ENCODE measurements around the gene HARS1.
A peak's percentile ranks its signal among the peaks of the same experiment; 100 is the strongest.
"Not testable (repeated sequence)": the region's sequence is repeated elsewhere in the genome, so short reads cannot be mapped to it uniquely, and the experiment has no call there.

HARS1 gene

GRCh38 chr5:140690941-140691924, at the start of gene HARS1, which contains the start of gene HARS2:
TSS of gene HARS1 (minus strand) at chr5:140691370. CDS start at chr5:140691304, 66 bp downstream.
TSS of gene HARS2 (plus strand) at chr5:140691455. CDS start at chr5:140691649, 194 bp downstream.
- DNase-seq, result peak; percentile 89

- DNase-seq, result no peak
These were observed 46.3 kb upstream of the HARS1 start for GRCh38 chr5:140737486-140737885.

GRCh38 chr5:140734354-140734753, 43.2 kb upstream of the HARS1 start:
- DNase-seq, result no peak

- no peak for DNase-seq
These were observed 41.9 kb upstream of the HARS1 start for GRCh38 chr5:140733098-140733497.

GRCh38 chr5:140725799-140726471, 34.8 kb upstream of the HARS1 start:
- DNase-seq, result peak; percentile 59

- not testable (repeated sequence) for DNase-seq
These were observed 30.2 kb upstream of the HARS1 start for GRCh38 chr5:140721395-140721794.

- not testable (repeated sequence) for DNase-seq
These were observed 29.6 kb upstream of the HARS1 start for GRCh38 chr5:140720738-140721137.

GRCh38 chr5:140718266-140718592, 27.1 kb upstream of the HARS1 start:
- DNase-seq, result no peak

GRCh38 chr5:140716238-140716637, 25.1 kb upstream of the HARS1 start:
- not testable (repeated sequence) for DNase-seq

- DNase-seq, result no peak
These were observed 22.5 kb upstream of the HARS1 start for GRCh38 chr5:140713562-140714094.

- DNase-seq, result no peak
These were observed 20.6 kb upstream of the HARS1 start for GRCh38 chr5:140711794-140712193.

GRCh38 chr5:140710899-140711552, 19.9 kb upstream of the HARS1 start:
- peak; percentile 97 for DNase-seq

- DNase-seq, result not testable (repeated sequence)
These were observed 17.6 kb upstream of the HARS1 start for GRCh38 chr5:140708787-140709186.

- DNase-seq, result no peak
These were observed 16.6 kb upstream of the HARS1 start for GRCh38 chr5:140707812-140708211.

- DNase-seq, result peak; percentile 97
These were observed 9.3 kb upstream of the HARS1 start, which contains the start of gene ZMAT2 for GRCh38 chr5:140700177-140701144. TSS of gene ZMAT2 (plus strand) at chr5:140700447. CDS start at chr5:140700461, 14 bp downstream.

GRCh38 chr5:140696891-140697492, 5.8 kb upstream of the HARS1 start:
- no peak for DNase-seq

GRCh38 chr5:140694276-140694675, 3.1 kb upstream of the HARS1 start:
- DNase-seq, result no peak

GRCh38 chr5:140690376-140690932, 716 bp downstream of the HARS1 start:
- DNase-seq, result no peak

GRCh38 chr5:140678993-140679392, 12.2 kb downstream of the HARS1 start:
- no peak for DNase-seq

GRCh38 chr5:140677947-140678346, 13.2 kb downstream of the HARS1 start:
- no peak for DNase-seq

- DNase-seq, result no peak
These were observed 16.5 kb downstream of the HARS1 start for GRCh38 chr5:140674629-140675028.

Data from CD4-positive, alpha-beta T cell treated with Interleukin-4 for 4 hours (primary cell).